ENCODE measurements around the gene HMOX1.

- no peak for TF ChIP-seq POLR2AphosphoS5 (IDR thresholded peaks at IDR 0.05)
- TF ChIP-seq, protein P1, sequence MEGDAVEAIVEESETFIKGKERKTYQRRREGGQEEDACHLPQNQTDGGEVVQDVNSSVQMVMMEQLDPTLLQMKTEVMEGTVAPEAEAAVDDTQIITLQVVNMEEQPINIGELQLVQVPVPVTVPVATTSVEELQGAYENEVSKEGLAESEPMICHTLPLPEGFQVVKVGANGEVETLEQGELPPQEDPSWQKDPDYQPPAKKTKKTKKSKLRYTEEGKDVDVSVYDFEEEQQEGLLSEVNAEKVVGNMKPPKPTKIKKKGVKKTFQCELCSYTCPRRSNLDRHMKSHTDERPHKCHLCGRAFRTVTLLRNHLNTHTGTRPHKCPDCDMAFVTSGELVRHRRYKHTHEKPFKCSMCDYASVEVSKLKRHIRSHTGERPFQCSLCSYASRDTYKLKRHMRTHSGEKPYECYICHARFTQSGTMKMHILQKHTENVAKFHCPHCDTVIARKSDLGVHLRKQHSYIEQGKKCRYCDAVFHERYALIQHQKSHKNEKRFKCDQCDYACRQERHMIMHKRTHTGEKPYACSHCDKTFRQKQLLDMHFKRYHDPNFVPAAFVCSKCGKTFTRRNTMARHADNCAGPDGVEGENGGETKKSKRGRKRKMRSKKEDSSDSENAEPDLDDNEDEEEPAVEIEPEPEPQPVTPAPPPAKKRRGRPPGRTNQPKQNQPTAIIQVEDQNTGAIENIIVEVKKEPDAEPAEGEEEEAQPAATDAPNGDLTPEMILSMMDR (IDR thresholded peaks at IDR 0.05; ENCODE audit: poor library complexity, severe bottlenecking): no peak
- TF ChIP-seq RAD21 (conservative IDR thresholded peaks at IDR 0.05): no peak
- TF ChIP-seq EZH2 (IDR thresholded peaks at IDR 0.05; ENCODE audit: borderline replicate concordance, insufficient read depth, low read length, poor library complexity, severe bottlenecking): no peak
- TF ChIP-seq SMC3 (conservative IDR thresholded peaks at IDR 0.05; ENCODE audit: poor library complexity): no peak
Measured at GRCh38 chr22:35373781-35374180, 7.1 kb upstream of the HMOX1 start.
